ENCODE data around the gene CDH12. TPM values are rescaled to one million over a fixed set of nuclear protein-coding genes. Genes with fewer than 3 reads are reported as not detected.
"Not testable (repeated sequence)": the region's sequence is repeated elsewhere in the genome, so short reads cannot be mapped to it uniquely, and the experiment has no call there.

CDH12 gene
- total and polyA plus RNA-seq, 10 of the 15 experiments (the other 5 are each of a cell fraction or from before 2014, with no cell fraction given), result 0.03 to 0.16 TPM; not detected in 8

- TF ChIP-seq REST (IDR thresholded peaks at IDR 0.05; ENCODE audit: low read depth, low read length) (no peak), SPI1 (IDR thresholded peaks at IDR 0.05; ENCODE audit: borderline replicate concordance, insufficient read depth, low read depth, low read length) (no peak), ATF7 (IDR thresholded peaks at IDR 0.05; ENCODE audit: low read depth) (no peak), CBX5 (IDR thresholded peaks at IDR 0.05; ENCODE audit: low read depth) (no peak), BHLHE40 (IDR thresholded peaks at IDR 0.05; ENCODE audit: borderline replicate concordance in 1 of 2, low read depth in 2 of 2, low read length in 1 of 2) (no peak), USF1 (IDR thresholded peaks at IDR 0.05; ENCODE audit: borderline replicate concordance, extremely low read length, insufficient read depth, low read depth, low read length) (no peak)
These were observed 536.9 kb downstream of the CDH12 start (continued) for GRCh38 chr5:22316294-22316693.

DNA sequence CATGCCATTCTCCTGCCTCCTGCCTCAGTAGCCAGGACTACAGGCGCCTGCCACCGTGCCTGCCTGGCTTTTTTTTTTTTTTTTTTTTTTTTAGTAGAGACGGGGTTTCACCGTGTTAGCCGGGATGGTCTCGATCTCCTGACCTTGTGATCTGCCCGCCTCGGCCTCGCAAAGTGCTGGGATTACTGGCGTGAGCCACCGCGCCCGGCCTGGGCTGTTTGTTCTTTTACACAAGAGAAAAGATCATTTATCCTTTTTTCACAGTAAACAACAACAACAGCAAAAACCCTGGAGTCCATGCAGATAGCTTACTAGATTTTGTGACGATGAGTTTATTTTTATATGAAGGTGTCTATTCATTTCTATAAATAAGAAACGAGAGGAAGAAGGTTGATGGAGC lies 538.1 kb downstream of the CDH12 start:
- H4K20me1 ChIP-seq (ENCODE audit: control insufficient read depth, insufficient read depth); POLR2A ChIA-PET; SMC1A ChIA-PET (ENCODE audit: uncharacterized antibody, unreplicated experiment); H3K4me1 ChIP-seq (ENCODE audit: control insufficient read depth, insufficient read depth, low read length); H3K9me3 ChIP-seq (replicated peaks; ENCODE audit: control insufficient read depth, insufficient read depth, low read length); BruUV-seq (replicated peaks); in situ Hi-C loops (cut with MboI); DNase-seq (ENCODE audit: low read depth, low spot score); H3K4me3 ChIP-seq; ATAC-seq; intact Hi-C loops (cut with micrococcal nuclease; ENCODE audit: unreplicated experiment); H3K27ac ChIP-seq (ENCODE audit: control insufficient read depth, insufficient read depth); H3K27me3 ChIP-seq (replicated peaks in 1 of 2; ENCODE audit: control insufficient read depth in 2 of 2, insufficient read depth in 2 of 2, low read length in 1 of 2); FAIRE-seq; H2AFZ ChIP-seq (ENCODE audit: control insufficient read depth, low read depth, low read length); H3K9ac ChIP-seq (ENCODE audit: control insufficient read depth, insufficient read depth, low read length); RAD21 ChIA-PET (ENCODE audit: unreplicated experiment); H3K36me3 ChIP-seq (ENCODE audit: control insufficient read depth in 2 of 2, insufficient read depth in 2 of 2, low read length in 1 of 2); CTCF ChIA-PET; H3K4me2 ChIP-seq (ENCODE audit: control insufficient read depth, insufficient read depth); H3K79me2 ChIP-seq (ENCODE audit: control insufficient read depth, insufficient read depth, low read length): not testable (repeated sequence)
- WGBS (ENCODE audit: insufficient coverage, insufficient replicate concordance, low lambda C conversion rate, missing lambda C conversion rate), result 60% methylated on average over 6 of the region's 15 CpGs

Measured in GM12878 (cell line).